HepG2 (cell line): ENCODE measurements around the gene ECT2. TPM values are rescaled to one million over a fixed set of nuclear protein-coding genes. Genes with fewer than 3 reads are reported as not detected.
A peak's percentile ranks its signal among the peaks of the same experiment; 100 is the strongest.

ENCODE experiments used
- BATF2 ChIP-seq: sonication (generic); formaldehyde crosslinking; IDR thresholded peaks from 2 replicates; pipeline ENCODE4 v1.8.0; 2022; ENCODE audit warnings: mild to moderate bottlenecking, missing genetic modification reagents, moderate library complexity
- E2F1 ChIP-seq: sonication (generic); formaldehyde crosslinking; IDR thresholded peaks from 2 replicates; pipeline ENCODE4 v1.5.0; 2020; ENCODE audit warnings: missing genetic modification reagents
- HOXA3 ChIP-seq: sonication (generic); formaldehyde crosslinking; IDR thresholded peaks from 2 replicates; pipeline ENCODE4 v1.5.0; 2020; ENCODE audit warnings: missing genetic modification reagents
- KLF9 ChIP-seq: IDR thresholded peaks from 2 replicates; pipeline ENCODE4 v1.6.1; 2016; ENCODE audit warnings: low read depth
- NBN ChIP-seq: fragments of 450-650 bp; conservative IDR thresholded peaks from 2 replicates; pipeline ENCODE4 v1.6.1; 2017
- PHB2 ChIP-seq: fragments of 450-650 bp; IDR thresholded peaks from 2 replicates; pipeline ENCODE4 v1.6.1; 2018; ENCODE audit not compliant: partially characterized antibody
- RXRB ChIP-seq: IDR thresholded peaks from 2 replicates; pipeline ENCODE4 v1.6.1; 2016; ENCODE audit warnings: borderline replicate concordance, missing genetic modification reagents, missing compliant biosample characterization
- TRAFD1 ChIP-seq: sonication (generic); formaldehyde crosslinking; IDR thresholded peaks from 2 replicates; pipeline ENCODE4 v1.5.1; 2020; ENCODE audit warnings: missing genetic modification reagents, mild to moderate bottlenecking, borderline replicate concordance
- ZBTB39 ChIP-seq: sonication (generic); formaldehyde crosslinking; IDR thresholded peaks from 2 replicates; pipeline ENCODE4 v1.5.0; 2020; ENCODE audit warnings: missing genetic modification reagents
- ZNF142 ChIP-seq: sonication (generic); formaldehyde crosslinking; IDR thresholded peaks from 2 replicates; pipeline ENCODE4 v1.4.0; 2020; ENCODE audit warnings: missing genetic modification reagents
- ZNF253 ChIP-seq: sonication (generic); formaldehyde crosslinking; IDR thresholded peaks from 2 replicates; pipeline ENCODE4 v1.8.0; 2022; ENCODE audit warnings: mild to moderate bottlenecking, missing genetic modification reagents, borderline replicate concordance
- ZNF326 ChIP-seq: sonication (generic); formaldehyde crosslinking; IDR thresholded peaks from 2 replicates; pipeline ENCODE4 v1.4.0; 2020; ENCODE audit warnings: missing genetic modification reagents, borderline replicate concordance
- ZNF691 ChIP-seq: sonication (generic); formaldehyde crosslinking; IDR thresholded peaks from 2 replicates; pipeline ENCODE4 v1.4.0; 2020; ENCODE audit warnings: missing genetic modification reagents, low read depth, mild to moderate bottlenecking, borderline replicate concordance
- polyA plus RNA-seq, 8 experiments: library from polyadenylated mRNA; depleted of rRNA in 3 of 8; stranded (reverse) in 7 of 8; unstranded in 1 of 8; fragments of >200 nt; fragmentation: Illumina TruSeq in 4 of 8; extraction: Trizol in 4 of 8; gene quantifications; 2 replicates each; pipeline versions ENCODE4 v1.2.1 to v1.2.3, GENCODE V29; 2011 to 2016; ENCODE audit warnings: low read depth in 4 of 8, missing spikeins in 1 of 8, mixed read lengths in 1 of 8; ENCODE audit not compliant: insufficient read depth in 1 of 8
- total RNA-seq, 5 experiments: library from RNA; depleted of rRNA; stranded (reverse); fragments of >200 nt; fragmentation: Illumina TruSeq; extraction: Trizol; gene quantifications; 2 replicates each; pipeline ENCODE4 v1.2.3, GENCODE V29; 2016; ENCODE audit warnings: low read depth in 1 of 5

The ECT2 gene
- total and polyA plus RNA-seq, 2 of the 13 experiments (the other 11 are each of a cell fraction or from before 2014, with no cell fraction given): 21.6 to 52.0 TPM

- TF ChIP-seq ZNF326 (CRISPR knock-in tag): no peak
- no peak for TF ChIP-seq KLF9 (CRISPR knock-in tag)
- no peak for TF ChIP-seq ZNF253
- TF ChIP-seq E2F1 (CRISPR knock-in tag): no peak
- TF ChIP-seq PHB2: no peak
- no peak for TF ChIP-seq BATF2 (CRISPR knock-in tag)
- no peak for TF ChIP-seq ZNF691 (CRISPR knock-in tag)
- TF ChIP-seq RXRB (CRISPR knock-in tag): peak; percentile 75; the same call in 1 of the 2 replicates
- TF ChIP-seq HOXA3 (CRISPR knock-in tag): no peak
- no peak for TF ChIP-seq TRAFD1 (CRISPR knock-in tag)
- no peak for TF ChIP-seq ZNF142 (CRISPR knock-in tag)
- no peak; the same call in 1 of the 2 replicates for TF ChIP-seq ZBTB39 (CRISPR knock-in tag)
- TF ChIP-seq NBN: no peak
Observed at GRCh38 chr3:172708921-172709773, 41.4 kb upstream of the ECT2 start (continued).
